HuH-7 (cell line): ENCODE results near the gene TSC2.

ENCODE experiments used
- DNase-seq: peaks from one replicate; pipeline ENCODE4 v3.0.0; 2011; ENCODE audit warnings: low spot score

TSC2 gene

DNA sequence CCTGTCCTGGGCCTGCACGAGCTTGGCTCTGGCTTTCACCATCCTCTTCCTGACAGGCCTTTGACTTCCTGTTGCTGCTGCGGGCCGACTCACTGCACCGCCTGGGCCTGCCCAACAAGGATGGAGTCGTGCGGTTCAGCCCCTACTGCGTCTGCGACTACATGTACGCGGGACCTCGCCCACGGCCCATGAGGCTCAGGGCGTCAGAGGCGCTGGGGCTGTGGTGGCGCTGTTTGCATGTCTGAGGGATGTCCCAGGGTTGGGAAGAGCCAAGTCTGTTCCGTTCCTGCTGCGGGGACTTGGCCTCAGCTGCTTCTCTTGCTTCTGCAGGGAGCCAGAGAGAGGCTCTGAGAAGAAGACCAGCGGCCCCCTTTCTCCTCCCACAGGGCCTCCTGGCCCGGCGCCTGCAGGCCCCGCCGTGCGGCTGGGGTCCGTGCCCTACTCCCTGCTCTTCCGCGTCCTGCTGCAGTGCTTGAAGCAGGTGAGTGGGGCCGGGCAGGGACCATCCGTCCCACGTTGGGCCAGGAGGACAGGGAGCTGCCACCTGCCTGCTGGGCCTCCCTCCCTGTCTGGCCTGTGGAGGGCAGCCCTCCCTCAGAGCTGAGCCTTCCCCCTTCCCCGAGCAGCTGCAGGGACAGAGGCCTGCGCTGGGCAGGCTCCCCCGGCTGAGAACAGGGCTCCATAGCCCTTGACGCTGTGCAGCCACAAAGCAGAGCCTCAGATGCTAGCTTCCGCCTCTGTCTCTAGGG, 23.8 kb downstream of the TSC2 start:
- no peak for DNase-seq

DNA sequence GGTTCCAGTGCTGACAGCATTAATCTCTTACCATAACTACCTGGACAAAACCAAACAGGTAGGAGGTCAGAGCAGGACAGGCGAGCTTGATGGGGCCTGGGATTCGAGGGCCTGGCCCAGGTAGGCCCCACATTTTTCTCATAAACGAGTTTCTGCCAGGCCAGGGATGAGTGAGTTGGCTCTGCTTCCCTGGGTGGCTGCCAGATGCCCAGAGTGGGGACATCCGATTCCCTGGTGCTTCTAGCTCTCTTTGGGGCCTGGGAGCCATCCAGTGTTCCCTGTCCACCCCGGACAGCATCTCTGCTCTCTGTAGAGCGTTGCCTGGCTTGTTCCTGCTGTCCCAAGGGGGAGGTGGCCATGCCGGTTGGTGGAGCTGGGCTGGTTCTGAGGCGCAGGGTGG, 25.1 kb downstream of the TSC2 start:
- DNase-seq: no peak

DNA sequence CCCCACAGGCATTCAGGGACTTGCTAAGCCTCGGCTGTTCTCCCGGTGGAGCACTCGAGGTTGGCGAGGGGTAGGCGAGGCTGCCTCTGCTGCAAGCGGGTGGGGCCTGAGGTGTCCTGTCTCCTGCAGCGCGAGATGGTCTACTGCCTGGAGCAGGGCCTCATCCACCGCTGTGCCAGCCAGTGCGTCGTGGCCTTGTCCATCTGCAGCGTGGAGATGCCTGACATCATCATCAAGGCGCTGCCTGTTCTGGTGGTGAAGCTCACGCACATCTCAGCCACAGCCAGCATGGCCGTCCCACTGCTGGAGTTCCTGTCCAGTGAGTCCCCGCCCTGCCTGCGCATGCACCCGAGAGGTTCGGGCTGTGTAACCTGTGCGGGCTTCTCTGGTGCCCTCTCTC, 26.3 kb downstream of the TSC2 start:
- DNase-seq: no peak

DNA sequence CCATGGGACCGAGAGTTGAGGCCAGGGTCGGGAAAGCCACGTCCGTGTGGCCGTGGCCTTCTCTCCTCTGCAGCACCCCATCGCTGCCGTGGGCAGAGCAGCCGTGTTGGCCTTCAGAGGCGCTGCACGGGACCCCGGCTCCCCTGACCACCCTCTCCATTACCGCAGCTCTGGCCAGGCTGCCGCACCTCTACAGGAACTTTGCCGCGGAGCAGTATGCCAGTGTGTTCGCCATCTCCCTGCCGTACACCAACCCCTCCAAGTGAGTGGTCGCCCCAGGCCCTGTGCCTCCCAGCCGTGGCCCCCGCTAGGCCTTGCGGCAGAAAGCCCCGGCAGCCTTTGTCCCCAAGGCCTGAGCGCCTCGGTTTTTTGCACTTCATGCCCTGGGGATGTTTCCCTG, 27.8 kb downstream of the TSC2 start:
- no peak for DNase-seq

DNA sequence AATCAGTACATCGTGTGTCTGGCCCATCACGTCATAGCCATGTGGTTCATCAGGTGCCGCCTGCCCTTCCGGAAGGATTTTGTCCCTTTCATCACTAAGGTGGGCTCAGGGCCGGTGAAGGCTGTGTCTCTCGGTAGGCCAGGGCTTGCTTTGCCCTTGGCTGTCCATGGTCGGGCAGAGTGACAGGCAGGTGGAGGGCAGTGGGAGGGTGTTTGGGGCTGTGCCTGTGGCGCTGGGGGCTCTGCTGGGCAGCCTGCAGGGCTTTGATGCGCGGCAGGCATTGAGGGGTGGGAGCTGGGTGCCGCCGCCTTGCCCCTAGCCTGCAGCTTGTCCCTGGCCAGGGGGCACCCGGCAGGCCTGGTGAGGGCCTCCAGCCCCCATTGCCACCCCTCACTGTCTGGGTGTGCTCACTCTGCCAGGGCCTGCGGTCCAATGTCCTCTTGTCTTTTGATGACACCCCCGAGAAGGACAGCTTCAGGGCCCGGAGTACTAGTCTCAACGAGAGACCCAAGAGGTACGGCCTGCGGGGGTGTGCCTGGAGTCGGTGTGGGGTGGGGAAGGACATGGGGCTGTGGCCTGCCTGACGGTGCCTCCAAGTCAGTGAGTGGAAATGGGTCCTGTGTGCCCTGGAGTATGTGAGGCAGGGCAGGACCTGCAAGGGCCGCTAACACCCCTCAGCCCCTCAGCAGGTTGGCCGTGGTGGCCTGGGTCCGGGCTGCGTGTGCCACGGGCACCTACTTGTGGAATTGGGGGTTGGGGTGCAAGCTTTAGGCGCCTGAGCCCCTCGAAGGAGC, 28.5 kb downstream of the TSC2 start:
- DNase-seq: no peak

DNA sequence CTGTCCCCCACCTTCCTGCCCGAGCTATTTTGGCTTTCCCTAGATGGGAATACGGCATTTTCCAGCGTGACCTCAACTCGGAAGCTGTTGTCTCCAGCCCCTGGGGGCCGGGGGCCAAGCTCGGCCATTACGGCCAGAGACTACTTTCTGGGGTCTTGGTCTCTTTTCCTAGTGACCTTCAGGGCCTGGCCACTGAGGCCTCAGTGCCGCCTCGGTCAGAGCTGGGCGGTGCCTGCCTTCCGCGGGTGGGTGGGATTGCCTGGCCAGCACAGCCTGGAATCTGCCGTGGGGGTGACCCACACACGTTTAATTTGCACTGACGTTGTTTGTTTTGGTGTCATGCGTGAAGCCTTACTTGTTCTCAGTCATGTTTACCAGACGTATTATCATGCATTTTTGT, 29.2 kb downstream of the TSC2 start:
- no peak for DNase-seq

DNA sequence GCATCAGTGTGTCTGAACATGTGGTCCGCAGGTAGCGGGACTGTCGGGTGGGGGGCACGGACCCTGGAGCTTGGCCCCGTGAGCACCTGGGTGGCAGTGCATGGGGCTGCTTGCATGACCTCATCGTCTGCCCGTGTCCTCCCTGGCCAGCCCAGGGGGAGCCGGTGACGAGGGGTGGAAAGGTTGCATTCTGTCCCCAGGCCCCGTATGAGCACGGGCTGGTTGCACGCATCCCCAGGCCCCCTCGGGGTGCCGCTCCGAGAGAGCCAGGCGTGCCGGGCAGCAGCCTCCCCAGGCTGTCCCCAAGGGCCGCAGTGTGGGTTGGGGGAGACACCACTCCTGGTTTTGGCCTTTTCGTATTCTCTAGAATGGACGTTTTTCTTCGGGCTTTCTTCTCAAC, 29.9 kb downstream of the TSC2 start:
- no peak for DNase-seq

DNA sequence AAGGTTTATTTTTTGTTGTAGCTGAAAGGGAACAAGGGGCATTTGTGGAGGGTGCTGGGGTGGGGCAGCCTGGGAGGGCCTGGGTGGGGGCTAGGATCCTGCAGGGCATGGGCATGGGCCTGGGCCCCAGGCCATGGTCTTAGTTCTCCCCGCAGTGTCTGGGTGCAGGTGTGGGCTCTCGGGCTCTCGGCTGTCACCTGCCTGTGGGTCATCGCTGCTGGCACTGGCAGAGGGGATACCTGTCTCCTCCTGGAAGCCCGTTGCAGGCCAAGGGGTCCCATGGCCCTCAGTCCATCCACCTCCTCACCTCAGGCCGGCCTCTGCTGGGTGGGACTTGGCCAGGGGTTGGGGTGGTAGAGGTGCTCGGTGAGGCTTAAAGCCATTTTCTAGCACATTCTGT, 30.3 kb downstream of the TSC2 start:
- no peak for DNase-seq

DNA sequence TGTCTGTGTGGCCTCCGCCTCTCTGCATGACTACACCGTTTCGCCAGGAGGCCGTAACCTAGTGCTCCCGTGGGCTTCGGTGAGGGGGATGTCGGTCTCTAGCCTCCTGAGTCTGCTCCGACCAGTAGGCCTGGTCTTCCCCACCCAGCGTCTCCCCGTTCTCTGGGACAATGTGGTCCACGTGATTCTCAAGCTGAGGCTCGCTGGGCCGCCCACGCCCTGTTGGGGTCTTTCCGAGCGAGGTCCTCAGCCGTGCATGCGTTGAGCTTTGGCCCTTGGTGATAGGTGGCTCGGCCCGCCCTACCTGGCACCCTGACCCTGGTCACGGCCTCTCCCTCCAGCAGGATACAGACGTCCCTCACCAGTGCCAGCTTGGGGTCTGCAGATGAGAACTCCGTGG, 30.9 kb downstream of the TSC2 start:
- no peak for DNase-seq

DNA sequence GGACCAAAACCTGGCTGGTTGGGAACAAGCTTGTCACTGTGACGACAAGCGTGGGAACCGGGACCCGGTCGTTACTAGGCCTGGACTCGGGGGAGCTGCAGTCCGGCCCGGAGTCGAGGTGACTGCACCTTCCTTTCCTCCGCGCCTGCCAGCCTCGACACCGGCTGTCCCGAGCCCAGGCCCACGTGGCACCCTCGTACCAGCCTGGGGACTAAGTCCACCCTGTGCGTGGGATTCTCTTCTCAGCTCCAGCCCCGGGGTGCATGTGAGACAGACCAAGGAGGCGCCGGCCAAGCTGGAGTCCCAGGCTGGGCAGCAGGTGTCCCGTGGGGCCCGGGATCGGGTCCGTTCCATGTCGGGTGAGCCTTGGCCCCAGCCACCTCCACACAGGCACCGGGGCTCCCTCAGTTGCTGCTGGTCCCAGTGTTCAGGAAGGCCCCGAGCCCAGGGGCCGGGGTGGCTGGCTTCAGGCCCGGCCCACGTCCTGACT, 31.6 kb downstream of the TSC2 start:
- DNase-seq: no peak

DNA sequence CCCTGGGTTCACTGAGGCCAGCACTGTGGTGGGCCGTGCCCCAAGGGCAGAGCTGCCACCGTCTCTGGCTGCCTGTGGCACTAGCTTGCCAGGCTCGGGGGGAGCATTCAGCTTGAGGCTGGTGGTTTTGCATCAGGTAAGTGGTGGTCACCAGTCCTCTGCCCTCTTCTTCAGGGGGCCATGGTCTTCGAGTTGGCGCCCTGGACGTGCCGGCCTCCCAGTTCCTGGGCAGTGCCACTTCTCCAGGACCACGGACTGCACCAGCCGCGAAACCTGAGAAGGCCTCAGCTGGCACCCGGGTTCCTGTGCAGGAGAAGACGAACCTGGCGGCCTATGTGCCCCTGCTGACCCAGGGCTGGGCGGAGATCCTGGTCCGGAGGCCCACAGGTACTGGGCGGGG, 32.2 kb downstream of the TSC2 start:
- no peak for DNase-seq

DNA sequence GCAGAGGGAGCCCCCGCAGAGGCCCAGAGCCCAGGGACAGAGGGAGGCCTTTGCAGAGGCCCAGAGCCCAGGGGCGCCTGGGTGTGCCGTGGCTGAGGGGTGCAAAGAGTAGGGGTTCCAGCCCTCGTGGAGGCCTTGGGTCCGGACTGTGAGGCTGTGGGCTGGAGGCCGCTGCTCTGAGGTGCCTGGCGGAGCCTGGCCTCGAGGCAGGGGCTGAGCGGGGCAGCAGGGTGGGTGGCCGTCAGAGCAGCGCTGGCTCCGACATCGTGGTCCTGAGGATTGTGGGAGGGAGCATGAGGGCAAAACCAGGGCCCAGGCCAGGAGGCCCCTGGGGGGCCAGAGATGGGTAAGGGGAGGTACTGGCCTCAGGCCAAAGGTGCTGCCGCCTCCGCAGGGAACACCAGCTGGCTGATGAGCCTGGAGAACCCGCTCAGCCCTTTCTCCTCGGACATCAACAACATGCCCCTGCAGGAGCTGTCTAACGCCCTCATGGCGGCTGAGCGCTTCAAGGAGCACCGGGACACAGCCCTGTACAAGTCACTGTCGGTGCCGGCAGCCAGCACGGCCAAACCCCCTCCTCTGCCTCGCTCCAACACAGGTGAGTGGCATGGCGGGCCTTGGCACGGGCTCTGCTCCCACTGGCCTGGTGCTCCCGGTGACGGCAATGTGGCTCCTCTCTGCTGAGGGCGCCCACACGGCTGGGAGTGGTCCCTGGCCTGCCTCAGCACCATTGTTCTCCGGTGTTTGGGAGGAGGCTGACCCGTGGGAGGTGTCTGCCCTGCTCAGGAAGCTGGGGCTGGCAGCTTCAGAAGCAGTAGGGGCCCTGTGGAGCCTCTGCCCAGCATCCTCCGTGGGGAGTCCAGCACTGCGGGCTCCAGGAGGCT, 33.7 kb downstream of the TSC2 start:
- no peak for DNase-seq

DNA sequence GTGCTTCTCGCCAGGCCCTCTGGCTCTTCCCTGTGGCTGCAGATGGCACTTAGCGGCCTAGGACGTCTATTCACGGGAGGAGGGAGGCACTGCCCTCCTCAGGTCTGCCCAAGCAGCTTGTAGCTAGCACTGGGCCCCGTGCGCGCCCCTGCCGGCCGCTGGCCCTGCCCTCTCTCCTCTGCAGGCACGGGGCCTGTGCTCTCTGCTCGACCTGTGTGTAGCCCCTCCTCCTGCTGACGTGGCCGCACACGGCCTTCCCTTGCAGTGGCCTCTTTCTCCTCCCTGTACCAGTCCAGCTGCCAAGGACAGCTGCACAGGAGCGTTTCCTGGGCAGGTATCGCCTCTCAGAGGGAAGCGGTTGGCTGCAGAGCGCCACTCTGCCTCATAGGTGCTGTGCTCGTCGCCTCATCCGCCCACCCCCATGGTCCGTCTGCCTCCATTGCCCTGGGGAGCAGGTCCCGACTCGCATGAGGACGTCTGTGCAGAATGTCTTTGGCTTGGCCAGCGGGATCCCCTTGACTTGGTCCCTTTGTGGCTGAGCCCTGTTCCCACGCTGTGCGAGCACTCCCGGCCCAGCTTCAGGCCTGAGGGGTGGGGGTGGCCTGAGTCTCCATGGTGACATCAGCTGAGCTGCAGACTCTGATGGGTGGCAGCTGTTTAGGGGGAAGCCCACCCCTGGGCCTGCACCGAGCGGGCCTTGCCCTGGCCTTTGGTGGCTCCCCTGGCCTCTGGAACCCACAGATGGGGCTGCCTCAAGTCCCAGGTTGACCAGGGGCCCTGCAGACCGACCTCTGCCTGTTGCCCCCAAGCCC, 34.6 kb downstream of the TSC2 start:
- DNase-seq: no peak

DNA sequence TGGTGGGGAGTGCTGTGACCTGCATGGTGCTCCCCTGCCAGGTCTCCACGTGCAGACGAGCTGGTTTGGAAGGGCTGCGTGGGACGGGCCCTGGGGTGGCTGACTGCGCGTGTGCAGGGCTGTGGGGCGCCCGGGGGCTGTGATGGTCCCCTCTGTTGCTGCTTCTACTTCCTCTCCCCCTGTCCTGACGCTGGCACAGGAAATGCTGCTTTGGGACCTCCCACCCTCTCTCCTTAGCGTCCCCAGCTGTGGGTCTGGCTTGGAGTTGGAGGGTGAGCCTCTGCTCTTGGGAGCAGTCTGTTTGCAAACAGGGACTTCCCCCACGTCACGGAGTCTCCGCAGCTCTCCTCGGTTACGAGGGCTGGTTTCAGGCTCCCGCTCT, 35.2 kb downstream of the TSC2 start:
- DNase-seq: no peak

DNA sequence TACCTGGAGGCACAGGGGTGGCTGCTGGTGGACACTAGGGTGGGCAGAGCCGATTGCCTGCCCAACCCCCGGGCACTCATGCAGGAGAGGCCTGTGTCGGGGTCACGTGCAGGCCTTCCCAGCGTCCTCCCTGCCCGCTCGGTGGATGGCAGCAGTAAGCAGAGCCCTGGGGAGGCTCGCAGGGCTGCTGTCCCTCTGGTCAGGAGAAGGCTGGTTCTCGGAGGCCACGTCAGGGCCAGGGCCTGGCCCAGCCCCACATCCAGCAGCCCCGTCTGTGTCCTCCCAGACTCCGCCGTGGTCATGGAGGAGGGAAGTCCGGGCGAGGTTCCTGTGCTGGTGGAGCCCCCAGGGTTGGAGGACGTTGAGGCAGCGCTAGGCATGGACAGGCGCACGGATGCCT, 35.6 kb downstream of the TSC2 start:
- DNase-seq: no peak

DNA sequence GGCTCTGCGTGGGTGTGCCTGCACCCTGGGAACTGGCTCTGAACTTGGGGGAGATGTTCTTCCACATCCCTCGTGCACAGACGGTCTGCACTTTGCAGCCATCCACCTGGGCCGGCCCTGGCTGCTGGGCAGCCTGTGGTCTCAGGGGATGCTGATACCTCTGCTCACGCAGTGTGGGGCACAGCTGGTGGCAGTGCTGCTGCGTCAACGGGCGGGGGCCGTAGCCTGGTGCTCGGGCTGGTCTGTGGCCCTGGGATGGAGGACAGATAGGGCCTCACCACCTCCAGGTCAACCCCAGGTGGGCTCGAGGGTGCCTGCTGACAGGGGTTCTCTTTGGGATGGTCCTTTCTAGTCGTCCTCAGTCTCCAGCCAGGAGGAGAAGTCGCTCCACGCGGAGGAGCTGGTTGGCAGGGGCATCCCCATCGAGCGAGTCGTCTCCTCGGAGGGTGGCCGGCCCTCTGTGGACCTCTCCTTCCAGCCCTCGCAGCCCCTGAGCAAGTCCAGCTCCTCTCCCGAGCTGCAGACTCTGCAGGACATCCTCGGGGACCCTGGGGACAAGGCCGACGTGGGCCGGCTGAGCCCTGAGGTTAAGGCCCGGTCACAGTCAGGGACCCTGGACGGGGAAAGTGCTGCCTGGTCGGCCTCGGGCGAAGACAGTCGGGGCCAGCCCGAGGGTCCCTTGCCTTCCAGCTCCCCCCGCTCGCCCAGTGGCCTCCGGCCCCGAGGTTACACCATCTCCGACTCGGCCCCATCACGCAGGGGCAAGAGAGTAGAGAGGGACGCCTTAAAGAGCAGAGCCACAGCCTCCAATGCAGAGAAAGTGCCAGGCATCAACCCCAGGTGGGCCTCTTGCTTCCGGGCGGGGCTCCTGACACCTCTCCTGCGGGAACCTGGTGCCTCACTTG, 36.3 kb downstream of the TSC2 start:
- no peak for DNase-seq

DNA sequence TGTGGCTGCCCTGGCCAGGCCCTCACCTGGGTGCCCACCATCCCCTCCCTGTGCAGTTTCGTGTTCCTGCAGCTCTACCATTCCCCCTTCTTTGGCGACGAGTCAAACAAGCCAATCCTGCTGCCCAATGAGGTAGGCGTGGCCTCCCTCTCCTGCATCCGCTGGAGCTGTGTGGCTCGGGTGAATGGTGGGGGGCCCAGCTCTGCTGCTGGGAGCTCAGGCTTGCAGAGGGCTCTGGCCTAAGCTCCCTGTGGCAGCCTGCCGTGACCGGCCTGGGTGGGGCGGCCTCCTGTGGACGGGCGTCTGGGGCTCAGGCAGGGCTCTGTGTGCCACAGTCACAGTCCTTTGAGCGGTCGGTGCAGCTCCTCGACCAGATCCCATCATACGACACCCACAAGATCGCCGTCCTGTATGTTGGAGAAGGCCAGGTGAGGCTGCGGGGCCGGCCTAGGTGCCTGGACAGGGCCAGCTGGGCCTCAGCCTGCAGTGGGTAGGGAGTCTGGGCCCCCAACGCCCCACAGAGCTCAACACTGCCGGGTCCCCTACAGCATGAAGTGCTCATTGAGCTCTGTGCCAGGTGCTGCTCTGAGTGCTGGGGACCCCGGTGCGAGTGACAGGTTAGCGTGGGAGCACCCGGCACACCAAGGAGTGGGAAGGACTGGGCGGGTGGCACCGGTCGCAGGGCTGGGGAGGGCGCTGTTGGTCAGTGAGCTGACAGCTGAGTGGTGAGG, 37.3 kb downstream of the TSC2 start:
- DNase-seq: no peak

DNA sequence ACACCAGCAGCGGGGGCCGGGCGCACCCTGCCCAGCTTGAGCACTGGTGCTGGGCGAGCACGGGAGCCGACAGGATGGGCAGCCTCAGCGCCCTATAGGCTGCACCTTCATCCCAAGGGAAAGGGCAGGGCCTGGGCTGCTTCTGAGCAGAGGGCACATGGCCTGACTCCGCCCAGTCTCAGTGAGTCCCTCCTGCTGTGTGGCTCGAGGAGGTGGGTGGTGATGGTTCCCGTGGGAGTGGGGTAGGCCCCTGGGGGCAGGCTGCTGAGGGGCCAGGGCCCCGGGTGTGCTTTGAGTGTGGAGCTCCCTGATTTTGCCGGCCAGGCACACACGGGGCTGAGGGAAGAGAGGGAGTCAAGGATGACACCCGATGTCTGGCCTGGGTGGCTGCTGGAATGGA, 37.9 kb downstream of the TSC2 start:
- DNase-seq: no peak

DNA sequence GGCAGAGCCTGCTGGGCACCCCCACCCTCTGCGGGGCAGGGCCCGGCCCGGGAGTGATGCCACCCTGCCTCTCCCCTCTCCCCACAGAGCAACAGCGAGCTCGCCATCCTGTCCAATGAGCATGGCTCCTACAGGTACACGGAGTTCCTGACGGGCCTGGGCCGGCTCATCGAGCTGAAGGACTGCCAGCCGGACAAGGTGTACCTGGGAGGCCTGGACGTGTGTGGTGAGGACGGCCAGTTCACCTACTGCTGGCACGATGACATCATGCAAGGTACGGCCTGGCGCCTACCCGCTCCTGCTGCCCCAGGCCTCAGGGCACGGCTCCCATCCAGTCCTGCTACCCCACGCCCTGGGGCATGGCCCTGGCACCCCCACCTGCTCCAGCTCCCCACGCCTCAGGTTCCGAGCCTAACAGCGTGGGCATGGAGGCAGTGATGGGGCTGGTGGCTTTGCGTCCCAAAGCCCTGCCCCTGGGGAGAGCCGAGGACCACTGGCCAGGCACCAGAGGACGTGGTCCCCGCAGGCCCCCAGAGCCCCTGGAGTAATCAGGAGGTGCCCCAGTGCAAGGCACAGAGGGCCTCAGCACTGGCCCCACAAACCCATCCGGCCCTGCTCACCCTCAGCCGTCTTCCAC, 38.4 kb downstream of the TSC2 start:
- no peak for DNase-seq
